Fibroblast of upper back skin (primary cell): ENCODE measurements around the gene PHACTR3.

Experiments used
- DNase-seq: peaks from one replicate; pipeline ENCODE4 v3.0.0-alpha.2; 2013

The PHACTR3 gene

GRCh38 chr20:59650418-59650817, 46.1 kb downstream of the PHACTR3 start:
- DNase-seq, result no peak

- DNase-seq, result no peak
These were observed 48.0 kb downstream of the PHACTR3 start for GRCh38 chr20:59652381-59652780.

DNA sequence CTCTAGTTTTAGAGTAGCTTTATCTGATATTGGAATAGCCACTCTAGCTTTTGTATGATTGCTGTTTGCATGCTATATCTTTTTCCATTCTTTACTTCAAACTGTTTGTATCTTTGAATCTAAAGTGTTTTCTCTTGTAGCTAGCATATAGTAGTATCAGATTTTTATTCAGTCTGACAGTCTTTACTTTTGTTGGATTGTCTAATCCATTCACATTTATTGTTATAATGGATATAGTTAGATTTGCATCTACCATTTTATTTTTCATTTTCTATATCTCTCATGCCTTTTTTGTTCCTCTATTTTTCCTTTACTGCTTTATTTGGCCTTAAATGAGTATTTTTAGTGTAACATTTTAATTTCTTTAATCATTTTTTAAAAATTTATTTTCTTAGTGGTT, 52.1 kb downstream of the PHACTR3 start:
- DNase-seq, result no peak

- DNase-seq, result no peak
These were observed 53.2 kb downstream of the PHACTR3 start for GRCh38 chr20:59657459-59658046.

DNA sequence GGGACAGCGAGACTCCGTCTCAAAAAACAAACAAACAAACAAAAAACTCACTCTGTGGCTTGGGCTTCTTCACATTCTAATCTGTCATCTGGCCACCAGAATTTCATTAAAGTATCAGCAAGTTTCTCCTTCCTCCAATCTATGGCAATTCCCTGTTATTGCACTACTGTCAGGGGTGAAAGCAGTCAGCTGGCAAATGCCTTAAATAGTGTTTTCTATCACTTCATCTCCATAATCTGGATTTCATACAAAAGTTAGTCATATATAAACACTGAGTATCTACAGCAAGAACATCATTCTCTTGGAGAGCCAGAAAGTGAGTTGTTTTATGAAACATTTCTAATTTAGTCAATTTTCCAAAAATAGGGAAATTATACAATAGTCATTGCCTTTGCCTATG, 56.1 kb downstream of the PHACTR3 start:
- DNase-seq, result no peak

DNA sequence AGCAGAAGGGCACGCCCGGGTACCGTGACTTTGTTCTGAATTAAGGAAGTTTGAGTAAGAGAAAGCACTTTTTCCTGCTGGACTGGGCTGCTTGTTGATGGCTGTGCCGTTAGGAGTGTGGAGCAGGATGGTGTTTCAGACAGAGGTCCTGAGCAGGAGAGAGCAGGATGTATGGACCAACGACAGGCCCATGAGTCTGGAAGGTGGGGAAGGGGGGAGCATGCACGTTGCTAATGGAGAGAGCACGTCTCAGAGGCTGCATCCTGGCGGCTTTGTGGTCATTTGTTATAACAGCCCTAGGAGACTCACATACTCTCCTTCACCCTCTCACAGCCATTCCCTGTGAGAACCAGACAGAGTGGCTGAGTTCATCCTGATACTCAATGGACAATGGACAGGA, 56.8 kb downstream of the PHACTR3 start:
- DNase-seq, result no peak

DNA sequence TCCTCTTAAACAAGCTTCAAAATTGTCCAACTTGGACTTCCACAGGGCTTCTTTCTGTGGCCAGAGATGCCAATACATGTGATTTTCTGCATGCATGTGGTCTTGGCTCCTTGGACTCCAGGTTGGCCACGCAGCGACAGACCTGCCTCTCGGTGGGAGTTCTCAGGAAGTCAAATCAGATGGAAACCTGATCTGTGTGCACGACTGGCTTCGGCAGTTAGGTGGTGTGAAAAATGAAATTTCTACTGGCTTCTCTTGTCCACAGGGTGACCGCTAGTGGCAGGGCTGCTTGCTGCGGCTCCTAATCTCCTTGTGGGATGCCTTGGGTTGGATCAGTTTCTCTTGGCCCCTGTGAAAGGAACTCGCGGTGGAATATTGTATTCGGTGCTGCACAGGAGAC, 57.3 kb downstream of the PHACTR3 start:
- no peak for DNase-seq

GRCh38 chr20:59662161-59662560, 57.8 kb downstream of the PHACTR3 start:
- DNase-seq, result no peak

DNA sequence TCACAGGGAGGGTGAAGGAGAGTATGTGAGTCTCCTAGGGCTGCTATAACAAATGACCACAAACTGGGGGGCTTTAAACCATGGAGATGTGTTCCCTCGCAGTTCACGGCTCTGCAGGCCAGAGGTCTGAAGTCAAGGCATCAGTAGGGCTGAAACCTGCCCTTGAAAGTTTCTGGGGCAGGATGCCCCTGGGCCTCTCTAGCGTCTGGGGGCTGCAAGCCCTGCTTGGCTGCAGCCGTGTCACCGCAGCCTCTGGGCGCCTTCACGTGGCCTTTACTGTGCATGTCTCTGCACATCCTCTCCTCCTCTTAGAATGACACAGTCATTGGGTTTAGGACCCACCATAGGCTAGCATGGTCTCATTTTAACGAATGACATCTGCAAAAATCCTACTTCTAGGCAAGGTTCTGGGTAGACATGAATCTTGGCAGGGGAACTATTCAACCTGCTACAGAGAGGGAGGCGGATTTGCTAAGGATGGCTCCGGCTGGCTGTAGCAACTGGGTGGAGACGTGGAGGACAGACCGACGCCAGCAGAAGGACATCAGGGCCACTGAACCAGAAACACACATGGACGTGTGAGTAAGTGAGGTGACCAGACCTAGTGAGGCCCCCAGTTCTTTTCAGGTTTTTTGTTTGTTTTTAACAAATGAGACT, 58.6 kb downstream of the PHACTR3 start:
- DNase-seq, result no peak

- no peak for DNase-seq
These were observed 59.2 kb downstream of the PHACTR3 start for GRCh38 chr20:59663513-59664060.

- DNase-seq, result no peak
These were observed 60.1 kb downstream of the PHACTR3 start for GRCh38 chr20:59664421-59664941.

- no peak for DNase-seq
These were observed 61.6 kb downstream of the PHACTR3 start for GRCh38 chr20:59665656-59666555.

DNA sequence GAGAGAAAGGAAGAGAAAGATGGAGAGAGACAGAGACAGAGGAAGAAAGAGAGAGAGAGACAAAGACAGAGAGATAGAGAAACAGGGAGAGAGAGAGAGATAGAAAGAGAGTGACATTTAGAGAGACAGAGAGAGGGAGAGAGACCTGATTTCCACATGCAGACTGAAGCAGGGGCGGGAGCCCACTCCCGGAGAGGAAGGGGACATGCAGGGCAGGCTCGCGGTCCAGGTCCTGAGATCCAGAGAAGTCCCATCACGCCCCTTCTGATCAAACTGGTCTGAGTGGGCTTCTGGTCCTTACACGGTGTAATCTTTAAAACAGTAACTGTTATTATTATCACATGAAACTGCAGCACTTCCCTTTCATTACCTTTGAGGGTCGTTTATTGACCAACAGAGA, 62.2 kb downstream of the PHACTR3 start:
- no peak for DNase-seq

- DNase-seq, result no peak
These were observed 62.8 kb downstream of the PHACTR3 start for GRCh38 chr20:59667131-59667530.

DNA sequence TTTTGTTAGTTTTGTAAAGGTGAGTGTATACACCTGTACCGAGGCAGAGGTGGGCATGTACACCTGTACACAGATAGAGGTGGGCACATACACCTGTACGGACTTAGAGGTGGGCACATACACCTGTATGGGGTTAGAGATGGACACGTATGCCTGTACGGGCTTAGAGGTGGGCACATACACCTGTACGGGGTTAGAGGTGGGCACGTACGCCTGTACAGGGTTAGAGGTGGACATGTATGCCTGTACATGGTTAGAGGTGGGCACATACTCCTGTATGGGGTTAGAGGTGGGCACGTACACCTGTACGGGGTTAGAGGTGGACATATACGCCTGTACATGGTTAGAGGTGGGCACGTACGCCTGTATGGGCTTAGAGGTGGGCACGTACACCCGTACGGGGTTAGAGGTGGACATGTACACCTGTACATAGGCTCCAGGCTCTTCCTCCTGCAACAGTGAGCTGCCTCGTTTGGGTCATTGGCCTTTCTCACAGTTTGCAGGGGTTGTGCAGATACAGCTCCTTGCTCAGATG, 63.7 kb downstream of the PHACTR3 start:
- DNase-seq, result no peak

DNA sequence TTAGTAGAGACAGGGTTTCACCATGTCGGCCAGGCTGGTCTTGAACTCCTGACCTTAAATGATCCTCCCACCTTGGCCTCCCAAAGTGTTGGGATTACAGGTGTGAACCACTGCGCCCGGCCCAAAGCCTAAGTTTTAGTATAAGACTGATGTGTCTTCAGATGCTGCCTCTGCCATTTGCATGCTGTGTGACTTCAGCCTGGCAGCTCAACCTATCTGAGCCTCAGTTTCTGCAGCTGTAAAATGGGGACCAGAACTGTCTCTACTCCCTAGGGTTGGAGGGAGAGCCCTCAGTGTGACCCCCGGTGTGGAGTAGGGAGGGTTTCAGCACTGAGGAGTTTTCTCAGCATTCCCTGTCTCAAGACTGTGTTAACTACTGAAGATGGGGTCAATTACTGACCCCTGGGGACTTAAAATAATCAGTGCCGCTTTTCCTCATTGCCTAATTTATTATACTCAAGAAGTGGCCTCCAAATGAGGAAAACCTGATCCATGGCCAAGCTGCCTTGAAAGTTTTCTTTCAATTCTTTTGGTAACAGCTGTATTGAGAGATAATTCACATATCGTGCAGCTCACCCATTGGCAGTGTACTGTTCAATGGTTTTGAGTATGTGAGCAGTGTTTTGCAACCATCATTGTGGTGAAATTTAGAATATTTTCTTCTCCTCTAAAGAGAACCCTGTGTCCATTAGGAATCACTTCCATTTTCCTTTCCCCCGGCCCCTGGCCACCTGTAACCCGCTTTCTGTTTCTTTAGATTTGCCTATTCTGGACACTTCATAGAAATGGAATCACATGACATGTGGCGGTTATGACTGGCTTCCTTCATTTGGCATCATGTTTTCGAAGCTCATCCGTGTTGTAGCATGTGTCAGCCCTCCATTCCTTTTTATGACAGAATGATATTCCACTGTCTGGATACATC, 64.8 kb downstream of the PHACTR3 start:
- no peak for DNase-seq

DNA sequence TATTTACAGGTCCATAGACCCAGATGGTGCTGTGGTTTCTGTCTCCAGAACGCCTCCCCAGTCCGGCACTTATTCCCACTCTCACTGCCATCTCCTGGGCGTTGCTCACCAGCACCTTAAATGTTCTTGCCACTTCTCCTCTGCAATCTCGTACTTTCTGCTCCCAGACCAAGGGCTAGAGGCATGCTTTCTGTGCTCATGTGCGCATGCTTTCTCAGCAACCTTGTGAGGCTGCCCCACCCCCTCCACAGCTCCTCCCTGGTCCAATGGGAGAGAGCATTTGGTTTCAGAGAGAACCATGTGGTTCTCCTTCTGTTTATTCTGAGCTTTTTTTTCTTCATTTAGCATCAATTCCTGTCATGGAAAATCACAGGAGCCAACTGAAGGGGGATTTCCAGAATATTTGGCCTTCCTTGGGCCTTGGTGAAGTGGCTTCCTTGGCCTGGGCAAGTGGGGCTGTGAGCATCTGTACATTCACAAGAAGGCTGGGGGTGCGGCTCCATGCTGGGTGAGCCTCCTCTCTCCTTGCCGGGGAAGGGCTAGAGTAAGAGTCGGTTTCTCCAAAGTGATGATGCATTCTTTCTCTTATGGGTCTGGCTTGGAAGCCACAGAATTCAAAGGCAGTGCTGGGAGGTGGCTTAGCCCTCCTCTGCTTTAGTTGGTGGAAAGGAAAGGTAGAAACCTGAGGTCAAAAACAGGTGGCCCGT, 66.6 kb downstream of the PHACTR3 start:
- no peak for DNase-seq

DNA sequence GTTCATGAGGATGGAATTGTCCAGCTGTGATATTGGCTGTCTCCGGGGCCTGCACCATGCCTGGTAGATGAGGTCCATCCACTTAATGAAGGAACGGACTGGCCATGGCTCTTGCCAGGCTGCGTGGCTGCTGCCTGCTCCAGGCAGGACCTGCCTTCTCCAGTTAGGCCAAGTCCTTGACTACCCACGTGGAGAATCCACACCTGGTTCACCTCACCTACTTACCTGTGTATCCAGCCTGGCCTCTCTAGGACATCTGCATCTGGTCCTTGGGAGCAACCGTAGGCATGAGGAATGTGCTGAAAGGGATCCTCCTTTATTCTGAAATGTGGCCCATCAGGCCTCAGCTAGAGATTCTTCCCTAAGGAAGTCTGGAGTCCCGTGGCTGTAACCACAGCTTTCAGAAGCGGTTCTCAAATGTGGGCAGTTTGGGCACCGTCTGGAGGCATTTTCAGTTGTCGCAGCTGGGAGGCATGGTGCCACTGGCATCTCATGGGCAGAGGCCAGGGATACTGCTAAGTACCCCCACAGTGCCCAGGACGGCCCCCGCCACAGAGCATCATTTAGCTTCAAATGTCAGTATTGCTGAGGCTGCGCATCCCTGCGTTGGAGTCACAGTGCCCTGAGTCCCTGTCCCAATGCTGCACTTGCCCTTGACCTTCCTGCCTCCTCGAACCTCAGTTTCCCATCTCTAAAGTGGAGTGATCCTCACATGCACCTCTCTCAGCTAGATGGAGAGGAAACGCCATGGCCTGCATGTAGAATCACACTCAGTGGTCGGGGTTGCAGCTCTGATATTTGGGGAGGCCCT, 67.5 kb downstream of the PHACTR3 start:
- no peak for DNase-seq

- DNase-seq, result no peak
These were observed 68.2 kb downstream of the PHACTR3 start for GRCh38 chr20:59672576-59672975.

GRCh38 chr20:59673288-59673997, 69.1 kb downstream of the PHACTR3 start:
- DNase-seq, result no peak
